Natural killer cell (primary cell): ENCODE measurements around the gene APOBR. TPM values are rescaled to one million over a fixed set of nuclear protein-coding genes. Genes with fewer than 3 reads are reported as not detected.

ENCODE experiments used
- ATAC-seq, 3 donors: fragments of 150-1000 bp in 2 of 3; fragments of 200-7000 bp in 1 of 3; cut with Tn5 transposase; 1 replicate in 1 of 3; 2 replicates in 2 of 3; pipeline ENCODE4 v1.10.0; 2021; ENCODE audit warnings: mild to moderate bottlenecking in 2 of 3, moderate library complexity in 2 of 3
- DNase-seq, 2 donors: peaks; one replicate each; pipeline versions ENCODE4 v3.0.0 to v3.0.0-alpha.2; 2013 to 2021; ENCODE audit warnings: mixed read lengths in 1 of 2
- H3K27ac ChIP-seq: one replicate; pipeline ENCODE4 v1.5.1; 2013; ENCODE audit warnings: mild to moderate bottlenecking, low read length
- H3K27me3 ChIP-seq: one replicate; pipeline ENCODE4 v1.6.1; 2013; ENCODE audit warnings: low read length; ENCODE audit not compliant: control insufficient read depth, insufficient read depth
- H3K36me3 ChIP-seq: one replicate; pipeline ENCODE4 v1.6.1; 2013; ENCODE audit warnings: low read length; ENCODE audit not compliant: control insufficient read depth, insufficient read depth
- H3K4me1 ChIP-seq: one replicate; pipeline ENCODE4 v1.6.1; 2013; ENCODE audit warnings: low read length; ENCODE audit not compliant: control insufficient read depth, insufficient read depth
- H3K4me3 ChIP-seq: one replicate; pipeline ENCODE4 v1.5.1; 2013; ENCODE audit warnings: low read length
- H3K9me3 ChIP-seq: one replicate; pipeline ENCODE4 v1.6.1; 2013; ENCODE audit warnings: low read length; ENCODE audit not compliant: control insufficient read depth, insufficient read depth
- H3K27ac Mint-ChIP-seq, 2 donors: one replicate each; pipeline ENCODE4 v1.8.0; 2022; ENCODE audit warnings: mild to moderate bottlenecking in 2 of 2, mixed read lengths in 2 of 2, moderate library complexity in 1 of 2
- H3K27me3 Mint-ChIP-seq, 2 donors: one replicate each; pipeline ENCODE4 v1.8.0; 2022; ENCODE audit warnings: low read depth in 2 of 2, mixed read lengths in 2 of 2
- H3K36me3 Mint-ChIP-seq: one replicate; pipeline ENCODE4 v1.8.0; 2022; ENCODE audit warnings: mixed read lengths
- H3K4me1 Mint-ChIP-seq, 2 donors: one replicate each; pipeline ENCODE4 v1.8.0; 2022; ENCODE audit warnings: mixed read lengths in 2 of 2
- H3K4me3 Mint-ChIP-seq: one replicate; pipeline ENCODE4 v1.8.0; 2022; ENCODE audit warnings: mild to moderate bottlenecking, moderate library complexity, mixed read lengths
- H3K9me3 Mint-ChIP-seq, 2 donors: one replicate each; pipeline ENCODE4 v1.8.0; 2022; ENCODE audit warnings: mixed read lengths in 2 of 2
- CTCF ChIP-seq: fragments of 200-600 bp; IDR thresholded peaks from one replicate; pipeline ENCODE4 v1.8.0; 2022; ENCODE audit warnings: antibody characterized with exemption
- WGBS: methylation state at CpG from one replicate; pipeline ENCODE4 v1.1.7; 2013; ENCODE audit warnings: missing lambda C conversion rate; ENCODE audit not compliant: insufficient coverage; 5-methylcytosine and 5-hydroxymethylcytosine counted together
- intact Hi-C: fragments of 100-400 bp; cut with micrococcal nuclease; formaldehyde crosslinking; loops from one replicate; pipeline ENCODE4 v1.14.2; 2022
- total RNA-seq, 4 donors: library from RNA; stranded (reverse); fragments of 120-200 nt in 1 of 4; gene quantifications; one replicate each; pipeline versions ENCODE4 v1.2.3 to v1.2.4, GENCODE V29; 2013 to 2022

The APOBR gene
- total RNA-seq, 3 donors from 2014 or later (not counting 1 experiment from before 2014, with no cell fraction given): 64.9 to 84.8 (median 83.0) TPM

DNA sequence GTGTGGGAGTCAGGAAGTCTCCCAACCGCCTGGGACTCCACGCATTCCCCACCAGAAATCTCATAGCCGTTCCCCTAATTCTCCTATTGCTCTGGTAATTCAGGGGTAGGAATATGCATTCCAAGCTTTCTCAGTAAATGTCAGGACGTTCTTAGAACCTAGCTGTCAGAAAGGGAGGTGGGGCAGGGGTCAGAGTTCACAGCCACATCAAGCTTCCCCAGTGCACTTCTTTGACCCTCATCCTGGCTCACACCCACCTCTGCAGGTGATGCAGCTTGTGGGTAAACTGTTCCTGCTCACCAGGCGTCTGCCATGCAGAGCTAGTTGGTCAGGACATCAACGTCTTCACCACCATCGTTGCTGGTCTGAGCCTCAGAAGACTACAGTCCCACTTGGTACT lies 26.2 kb downstream of the APOBR start:
- Mint-ChIP-seq H3K27ac (no peak overlapping the region), H3K9me3 (no peaks in the 10 kb centered on the region), H3K4me3 (no peak overlapping the region), H3K36me3 (no peaks in the 10 kb centered on the region), H3K4me1 (no peaks in the 10 kb centered on the region), H3K27me3 (no peaks in the 10 kb centered on the region)
- Histone ChIP-seq H3K9me3 (no peaks in the 10 kb centered on the region), H3K4me1 (no peaks in the 10 kb centered on the region), H3K4me3 (no peak overlapping the region), H3K27me3 (no peaks in the 10 kb centered on the region), H3K27ac (no peak overlapping the region), H3K36me3 (no peaks in the 10 kb centered on the region)
- intact Hi-C loops: no loop called here
- WGBS: 71% methylated on average over 4 of the region's 7 CpGs
- no peak for TF ChIP-seq CTCF
- DNase-seq (no peak), ATAC-seq (no peak)

GRCh38 chr16:28521436-28521835 lies 27.0 kb downstream of the APOBR start:
- no peaks in the 10 kb centered on the region for H3K4me1 Mint-ChIP-seq
- Histone ChIP-seq H3K27ac (no peak overlapping the region), H3K4me1 (no peaks in the 10 kb centered on the region), H3K9me3 (no peaks in the 10 kb centered on the region), H3K27me3 (no peaks in the 10 kb centered on the region), H3K36me3 (no peaks in the 10 kb centered on the region), H3K4me3 (no peak overlapping the region)
- no peaks in the 10 kb centered on the region for H3K36me3 Mint-ChIP-seq
- 94% methylated on average over 6 of the region's 6 CpGs for WGBS
- DNase-seq (no peak), ATAC-seq (no peak)
- no peak overlapping the region for H3K27ac Mint-ChIP-seq
- no peaks in the 10 kb centered on the region for H3K9me3 Mint-ChIP-seq
- no peak overlapping the region for H3K4me3 Mint-ChIP-seq
- intact Hi-C loops: no loop called here
- no peaks in the 10 kb centered on the region for H3K27me3 Mint-ChIP-seq
- TF ChIP-seq CTCF: no peak

- Mint-ChIP-seq H3K27me3 (no peaks in the 10 kb centered on the region), H3K9me3 (no peaks in the 10 kb centered on the region), H3K36me3 (no peaks in the 10 kb centered on the region), H3K4me3 (no peak overlapping the region), H3K4me1 (no peaks in the 10 kb centered on the region), H3K27ac (no peak overlapping the region)
- H3K4me1 ChIP-seq: no peaks in the 10 kb centered on the region
- DNase-seq (no peak), ATAC-seq (peak in 1 of 3 donors; percentile 45)
- H3K36me3 ChIP-seq: no peaks in the 10 kb centered on the region
- H3K27ac ChIP-seq: no peak overlapping the region
- no peak overlapping the region for H3K4me3 ChIP-seq
- intact Hi-C loops: no loop called here
- 52% methylated on average over 11 of the region's 11 CpGs for WGBS
- no peaks in the 10 kb centered on the region for H3K9me3 ChIP-seq
- no peak for TF ChIP-seq CTCF
- no peaks in the 10 kb centered on the region for H3K27me3 ChIP-seq
These were observed 28.3 kb downstream of the APOBR start for GRCh38 chr16:28522792-28523191.

- Histone ChIP-seq H3K4me1 (no peaks in the 10 kb centered on the region), H3K27ac (no peak overlapping the region), H3K4me3 (no peak overlapping the region), H3K36me3 (no peaks in the 10 kb centered on the region), H3K9me3 (no peaks in the 10 kb centered on the region), H3K27me3 (no peaks in the 10 kb centered on the region)
- H3K27me3 Mint-ChIP-seq: no peaks in the 10 kb centered on the region
- DNase-seq: peak in 1 of 2 donors; percentile 22
- H3K27ac Mint-ChIP-seq: no peak overlapping the region
- H3K4me1 Mint-ChIP-seq: no peaks in the 10 kb centered on the region
- no peaks in the 10 kb centered on the region for H3K9me3 Mint-ChIP-seq
- no peaks in the 10 kb centered on the region for H3K36me3 Mint-ChIP-seq
- ATAC-seq: no peak
- WGBS: 80% methylated on average over 6 of the region's 6 CpGs
- no peak overlapping the region for H3K4me3 Mint-ChIP-seq
- no peak for TF ChIP-seq CTCF
- intact Hi-C loops: no loop called here
These were observed 30.3 kb downstream of the APOBR start for GRCh38 chr16:28524681-28525171.
